SIG-M5 treated with dmso at 0.1 percent for 504 hours (cell line): Measurements from ENCODE around the gene CGB5.
"Not testable (repeated sequence)": the region's sequence is repeated elsewhere in the genome, so short reads cannot be mapped to it uniquely, and the experiment has no call there.

Source experiments
- DNase-seq: peaks from one replicate; lab custom pipeline; 2025; ENCODE audit not compliant: unreplicated experiment; lab: John Stamatoyannopoulos, UW

Gene CGB5

DNA sequence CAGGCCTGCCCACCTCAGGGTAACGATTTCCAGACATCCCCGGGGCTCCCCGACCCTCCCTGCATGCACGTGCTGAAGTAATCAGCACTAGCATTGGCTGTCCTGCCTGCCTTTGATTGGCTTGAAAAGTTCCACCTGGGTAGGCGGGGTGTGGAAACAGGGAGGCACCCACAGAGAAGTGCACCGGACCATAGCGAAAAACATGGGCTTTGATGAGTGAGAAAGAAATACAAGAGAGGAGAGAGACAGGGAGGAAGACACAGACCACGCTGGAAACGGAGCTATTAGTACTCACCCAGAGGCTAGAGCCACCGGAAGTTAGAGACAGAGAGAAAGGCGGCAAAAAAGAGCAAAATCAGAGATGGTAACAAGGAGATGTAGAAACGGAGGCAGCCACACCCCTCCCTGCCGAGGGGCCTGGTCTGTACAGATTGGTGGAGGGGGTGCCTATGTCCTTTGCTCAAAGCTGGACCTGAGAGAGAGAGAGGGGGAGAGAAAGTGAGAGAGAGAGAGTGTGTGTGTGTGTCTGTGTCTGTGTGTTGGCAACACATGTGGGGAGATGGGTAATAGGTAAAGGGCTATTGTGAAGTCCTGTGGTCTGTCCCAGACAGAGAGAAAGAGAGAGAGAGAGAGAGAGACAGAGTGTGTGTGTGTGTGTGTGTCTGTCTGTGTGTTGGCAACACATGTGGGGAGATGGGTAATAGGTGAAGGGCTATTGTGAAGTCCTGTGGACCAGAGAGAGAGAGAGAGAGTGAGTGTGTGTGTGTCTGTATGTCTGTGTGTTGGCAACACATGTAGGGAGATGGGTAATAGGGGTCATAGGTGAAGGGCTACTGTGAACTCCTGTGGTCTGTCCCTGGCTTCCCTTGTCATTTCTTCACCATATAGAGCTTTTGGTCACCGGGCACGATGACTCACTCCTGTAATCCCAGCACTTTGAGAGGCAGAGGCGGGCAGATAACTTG lies 22.4 kb upstream of the CGB5 start:
- no peak for DNase-seq

DNA sequence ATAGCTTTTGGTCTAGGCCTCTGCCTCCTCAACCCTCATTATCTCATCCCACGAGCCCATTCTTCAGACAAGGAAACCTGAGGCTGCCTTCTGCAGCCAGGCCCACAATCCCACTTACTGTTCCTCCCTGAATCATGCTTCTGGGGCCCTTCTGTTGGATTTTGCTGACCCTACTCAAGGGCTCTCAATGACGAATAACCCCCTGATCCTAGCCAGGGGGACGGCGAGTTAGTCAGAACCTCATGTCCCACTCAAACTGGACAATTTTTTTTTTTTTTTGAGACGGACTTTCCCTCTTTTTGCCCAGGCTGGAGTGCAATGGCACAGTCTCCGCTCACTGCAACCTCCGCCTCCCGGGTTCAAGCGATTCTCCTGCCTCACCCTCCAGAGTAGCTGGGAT lies 21.5 kb upstream of the CGB5 start:
- DNase-seq = no peak

DNA sequence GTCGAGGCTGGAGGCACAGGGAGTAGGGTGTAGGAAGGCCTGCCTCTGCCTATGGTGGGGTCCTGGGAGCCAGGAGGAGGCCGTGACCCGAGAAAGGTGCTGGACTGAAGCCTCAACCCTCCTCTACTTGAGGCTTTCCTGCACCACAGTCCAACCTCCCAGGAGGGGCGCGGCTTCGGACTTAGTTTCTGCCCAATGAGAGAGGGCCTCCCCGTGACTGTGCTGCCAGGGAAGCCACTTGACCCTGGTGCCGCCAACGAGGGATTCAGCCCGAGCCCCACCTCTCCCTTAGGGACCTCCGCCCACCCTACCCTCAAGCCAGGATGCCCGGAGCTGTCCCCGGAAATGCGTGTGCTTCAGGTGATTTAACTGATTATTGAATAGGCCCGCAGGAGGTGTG lies 19.4 kb upstream of the CGB5 start, which contains the start of gene CGB3:
Gene CGB3, minus strand, starts transcription at position 101 of the 400 bp plus-strand sequence. CDS start 362 bp downstream, outside the sequence.
- not testable (repeated sequence) for DNase-seq

DNA sequence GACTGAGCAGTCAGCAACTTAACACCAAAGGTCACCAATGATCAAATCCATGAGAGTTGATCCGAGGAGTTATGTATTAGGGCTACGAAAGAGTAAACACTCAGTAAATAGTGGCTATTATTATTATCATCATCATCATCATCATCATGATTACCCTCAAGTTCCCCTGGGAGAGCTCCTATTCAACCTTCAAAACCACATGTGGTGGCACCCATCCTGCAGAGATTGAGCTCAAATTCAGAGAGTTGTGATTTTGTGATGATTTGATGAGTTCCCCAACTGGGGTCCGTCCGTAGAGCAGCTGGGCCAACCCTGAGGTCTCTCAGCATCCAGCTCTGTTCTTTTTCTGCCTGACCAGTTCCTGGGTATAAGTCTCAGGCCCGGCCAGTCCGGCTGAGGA lies 18.6 kb upstream of the CGB5 start:
- DNase-seq = not testable (repeated sequence)

DNA sequence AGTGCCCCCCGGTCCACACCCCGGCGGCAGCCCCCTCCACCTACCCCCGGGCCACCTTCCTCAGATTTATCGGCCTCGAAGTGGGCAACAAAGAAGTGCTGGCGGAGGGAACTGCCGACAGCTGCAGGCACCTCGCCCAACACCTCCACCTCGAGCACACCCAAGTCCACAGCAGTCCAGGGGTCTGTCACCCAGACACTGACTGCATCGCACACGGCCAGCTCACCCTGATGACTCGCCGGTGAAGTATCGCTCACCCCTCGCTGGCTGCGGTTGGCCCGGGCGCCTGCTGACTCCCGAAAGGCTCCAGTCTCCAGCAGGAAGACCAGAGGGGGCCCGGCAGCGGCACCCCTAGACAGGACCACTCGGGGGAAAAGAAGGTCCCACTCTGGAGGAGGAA lies 18.0 kb upstream of the CGB5 start:
- DNase-seq = not testable (repeated sequence)

DNA sequence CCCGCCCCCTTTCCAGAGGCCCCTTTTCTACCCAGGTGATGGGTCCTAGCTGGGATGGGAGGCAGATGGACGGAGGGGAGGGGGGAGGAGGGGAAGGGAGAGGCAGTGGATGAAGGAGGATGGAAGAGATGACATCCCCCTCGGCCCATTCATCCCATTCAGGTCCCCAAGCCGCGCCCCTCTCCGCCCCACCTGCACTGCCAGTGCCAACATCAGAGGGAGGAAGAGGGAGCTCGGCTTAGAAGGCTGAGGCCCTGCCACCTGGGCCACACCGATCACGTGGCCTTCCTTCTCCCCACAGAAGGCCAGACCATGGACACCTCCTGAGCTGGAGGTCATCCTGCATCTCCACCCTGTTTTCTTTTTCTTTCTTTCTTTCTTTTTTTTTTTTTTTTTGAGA lies 15.0 kb upstream of the CGB5 start:
- not testable (repeated sequence) for DNase-seq

DNA sequence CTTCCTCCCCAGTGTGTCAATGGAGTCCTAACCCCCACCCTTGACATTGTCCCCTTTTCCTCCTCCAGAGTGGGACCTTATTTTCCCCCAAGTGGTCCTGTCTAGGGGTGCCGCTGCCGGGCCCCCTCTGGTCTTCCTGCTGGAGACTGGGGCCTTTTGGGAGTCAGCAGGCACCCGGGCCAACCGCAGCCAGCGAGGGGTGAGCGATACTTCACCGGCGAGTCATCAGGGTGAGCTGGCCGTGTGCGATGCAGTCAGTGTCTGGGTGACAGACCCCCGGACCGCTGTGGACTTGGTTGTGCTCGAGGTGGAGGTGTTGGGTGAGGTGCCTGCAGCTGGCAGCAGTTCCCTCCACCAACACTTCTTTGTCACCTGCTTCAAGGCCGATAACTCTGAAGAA lies 13.9 kb upstream of the CGB5 start:
- DNase-seq = not testable (repeated sequence)

DNA sequence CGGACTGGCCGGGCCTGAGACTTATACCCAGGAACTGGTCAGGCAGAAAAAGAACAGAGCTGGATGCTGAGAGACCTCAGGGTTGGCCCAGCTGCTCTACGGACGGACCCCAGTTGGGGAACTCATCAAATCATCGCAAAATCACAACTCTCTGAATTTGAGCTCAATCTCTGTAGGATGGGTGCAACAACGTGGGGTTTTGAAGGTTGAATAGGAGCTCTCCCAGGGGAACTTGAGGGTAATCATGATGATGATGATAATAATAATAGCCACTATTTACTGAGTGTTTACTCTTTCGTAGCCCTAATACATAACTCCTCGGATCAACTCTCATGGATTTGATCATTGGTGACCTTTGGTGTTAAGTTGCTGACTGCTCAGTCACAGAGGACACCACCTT lies 13.3 kb upstream of the CGB5 start:
- DNase-seq = not testable (repeated sequence)

DNA sequence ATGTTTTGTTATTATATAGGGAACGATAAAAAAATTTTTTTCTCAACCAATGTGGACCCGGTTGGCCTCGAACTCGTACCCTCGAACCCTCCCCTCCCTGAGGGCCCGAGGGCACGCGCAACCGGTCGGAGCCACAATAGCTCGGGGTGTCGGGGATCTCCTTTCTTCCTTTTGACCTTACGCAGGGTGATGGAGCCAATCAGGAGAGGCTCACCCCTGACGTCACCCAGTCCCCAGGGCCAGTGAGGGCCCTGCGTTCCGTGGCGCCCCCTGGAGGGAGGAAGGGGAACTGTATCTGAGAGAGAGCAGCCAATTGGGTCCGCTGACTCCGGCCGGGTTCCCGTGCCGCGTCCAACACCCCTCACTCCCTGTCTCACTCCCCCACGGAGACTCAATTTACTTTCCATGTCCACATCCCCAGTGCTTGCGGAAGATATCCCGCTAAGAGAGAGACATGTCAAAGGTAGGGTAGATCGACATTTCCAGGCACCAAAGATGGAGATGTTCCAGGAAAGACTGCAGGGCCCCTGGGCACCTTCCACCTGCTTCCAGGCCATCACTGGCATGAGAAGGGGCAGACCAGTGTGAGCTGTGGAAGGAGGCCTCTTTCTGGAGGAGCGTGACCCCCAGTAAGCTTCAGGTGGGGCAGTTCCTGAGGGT lies 11.9 kb upstream of the CGB5 start, which contains the start of gene CGB2:
Gene CGB2, plus strand, starts transcription at position 249 of the 660 bp plus-strand sequence. Its CDS starts 206 bp downstream, at position 455.
- DNase-seq = not testable (repeated sequence)

DNA sequence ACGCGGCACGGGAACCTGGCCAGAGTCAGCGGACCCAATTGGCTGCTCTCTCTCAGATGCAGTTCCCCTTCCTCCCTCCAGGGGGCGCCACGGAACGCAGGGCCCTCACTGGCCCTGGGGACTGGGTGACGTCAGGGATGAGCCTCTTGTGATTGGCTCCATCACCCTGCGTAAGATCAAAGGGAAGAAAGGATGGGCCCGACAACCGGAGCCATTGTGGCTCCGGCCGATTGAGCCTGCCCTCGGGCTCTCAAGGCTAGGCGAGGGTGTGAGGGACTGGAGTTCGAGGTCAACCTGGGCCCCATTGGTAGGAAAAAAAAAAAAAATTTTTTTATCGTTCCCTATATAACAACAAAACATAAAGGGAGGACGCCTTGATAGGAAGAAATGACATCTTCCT lies 6.8 kb upstream of the CGB5 start, which contains the start of gene CGB1:
Gene CGB1, minus strand, starts transcription at position 81 of the 400 bp plus-strand sequence. CDS start 184 bp downstream, outside the sequence.
- not testable (repeated sequence) for DNase-seq

DNA sequence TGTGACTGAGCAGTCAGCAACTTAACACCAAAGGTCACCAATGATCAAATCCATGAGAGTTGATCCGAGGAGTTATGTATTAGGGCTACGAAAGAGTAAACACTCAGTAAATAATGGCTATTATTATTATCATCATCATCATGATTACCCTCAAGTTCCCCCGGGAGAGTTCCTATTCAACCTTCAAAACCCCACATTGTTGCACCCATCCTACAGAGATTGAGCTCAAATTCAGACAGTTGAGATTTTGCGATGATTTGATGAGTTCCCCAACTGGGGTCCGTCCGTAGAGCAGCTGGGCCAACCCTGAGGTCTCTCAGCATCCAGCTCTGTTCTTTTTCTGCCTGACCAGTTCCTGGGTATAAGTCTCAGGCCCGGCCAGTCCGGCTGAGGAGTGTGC lies 5.5 kb upstream of the CGB5 start:
- DNase-seq = not testable (repeated sequence)

DNA sequence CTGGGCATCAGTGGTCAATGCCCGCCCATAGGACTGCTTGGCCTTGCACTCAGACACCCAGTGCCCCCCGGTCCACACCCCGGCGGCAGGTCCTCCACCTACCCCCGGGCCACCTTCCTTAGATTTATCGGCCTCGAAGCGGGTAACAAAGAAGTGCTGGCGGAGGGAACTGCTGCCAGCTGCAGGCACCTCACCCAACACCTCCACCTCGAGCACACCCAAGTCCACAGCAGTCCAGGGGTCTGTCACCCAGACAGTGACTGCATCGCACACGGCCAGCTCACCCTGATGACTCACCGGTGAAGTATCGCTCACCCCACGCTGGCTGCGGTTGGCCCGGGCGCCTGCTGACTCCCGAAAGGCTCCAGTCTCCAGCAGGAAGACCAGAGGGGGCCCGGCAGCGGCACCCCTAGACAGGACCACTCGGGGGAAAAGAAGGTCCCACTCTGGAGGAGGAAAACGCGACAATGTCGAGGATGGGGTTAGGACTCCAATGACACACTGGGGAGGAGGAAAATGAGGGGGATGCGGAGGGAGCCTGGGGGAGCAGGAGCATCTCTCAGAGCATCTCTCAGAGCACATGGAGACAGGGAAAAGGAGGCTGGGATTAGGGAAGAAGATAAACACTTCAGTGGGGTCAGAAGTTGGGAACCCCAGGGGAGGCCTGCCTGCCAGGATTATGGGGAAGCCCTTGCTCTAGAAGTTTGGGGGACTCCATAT lies 4.9 kb upstream of the CGB5 start:
- DNase-seq = not testable (repeated sequence)

DNA sequence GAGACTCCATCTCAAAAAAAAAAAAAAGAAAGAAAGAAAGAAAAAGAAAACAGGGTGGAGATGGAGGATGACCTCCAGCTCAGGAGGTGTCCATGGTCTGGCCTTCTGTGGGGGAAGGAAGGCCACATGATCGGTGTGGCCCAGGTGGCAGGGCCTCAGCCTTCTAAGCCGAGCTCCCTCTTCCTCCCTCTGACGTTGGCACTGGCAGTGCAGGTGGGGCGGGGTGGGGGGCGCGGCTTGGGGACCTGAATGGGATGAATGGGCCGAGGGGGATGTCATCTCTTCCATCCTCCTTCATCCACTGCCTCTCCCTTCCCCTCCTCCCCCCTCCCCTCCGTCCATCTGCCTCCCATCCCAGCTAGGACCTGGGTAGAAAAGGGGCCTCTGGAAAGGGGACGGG lies 3.9 kb upstream of the CGB5 start:
- not testable (repeated sequence) for DNase-seq

DNA sequence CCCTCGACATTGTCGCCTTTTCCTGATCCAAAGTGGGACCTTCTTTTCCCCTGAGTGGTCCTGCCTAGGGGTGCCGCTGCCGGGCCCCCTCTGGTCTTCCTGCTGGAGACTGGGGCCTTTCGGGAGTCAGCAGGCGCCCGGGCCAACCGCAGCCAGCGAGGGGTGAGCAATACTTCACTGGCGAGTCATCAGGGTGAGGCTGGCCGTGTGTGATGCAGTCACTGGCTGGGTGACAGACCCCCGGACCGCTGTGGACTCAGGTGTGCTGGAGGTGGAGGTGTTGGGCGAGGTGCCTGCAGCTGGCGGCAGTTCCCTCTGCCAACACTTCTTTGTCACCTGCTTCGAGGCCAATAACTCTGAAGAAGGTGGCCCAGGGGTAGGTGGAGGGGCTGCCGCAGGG lies 1.5 kb upstream of the CGB5 start:
- DNase-seq = no peak

DNA sequence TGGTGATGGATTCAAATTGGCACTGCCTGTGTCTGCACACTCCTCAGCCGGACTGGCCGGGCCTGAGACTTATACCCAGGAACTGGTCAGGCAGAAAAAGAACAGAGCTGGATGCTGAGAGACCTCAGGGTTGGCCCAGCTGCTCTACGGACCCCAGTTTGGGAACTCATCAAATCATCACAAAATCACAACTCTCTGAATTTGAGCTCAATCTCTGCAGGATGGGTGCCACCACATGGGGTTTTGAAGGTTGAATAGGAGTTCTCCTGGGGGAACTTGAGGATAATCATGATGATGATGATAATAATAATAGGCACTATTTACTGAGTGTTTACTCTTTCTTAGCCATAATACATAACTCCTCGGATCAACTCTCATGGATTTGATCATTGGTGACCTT lies 982 bp upstream of the CGB5 start:
- not testable (repeated sequence) for DNase-seq

DNA sequence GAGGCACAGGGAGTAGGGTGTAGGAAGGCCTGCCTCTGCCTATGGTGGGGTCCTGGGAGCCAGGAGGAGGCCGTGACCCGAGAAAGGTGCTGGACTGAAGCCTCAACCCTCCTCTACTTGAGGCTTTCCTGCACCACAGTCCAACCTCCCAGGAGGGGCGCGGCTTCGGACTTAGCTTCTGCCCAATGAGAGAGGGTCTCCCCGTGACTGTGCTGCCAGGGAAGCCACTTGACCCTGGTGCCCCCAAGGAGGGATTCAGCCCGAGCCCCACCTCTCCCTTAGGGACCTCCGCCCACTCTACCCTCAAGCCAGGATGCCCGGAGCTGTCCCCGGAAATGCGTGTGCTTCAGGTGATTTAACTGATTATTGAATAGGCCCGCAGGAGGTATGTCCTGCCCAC lies 5.4 kb downstream of the CGB5 start, which contains the start of gene CGB8:
Gene CGB8, minus strand, starts transcription at position 101 of the 400 bp plus-strand sequence. CDS start 372 bp downstream, outside the sequence.
- DNase-seq = not testable (repeated sequence)

DNA sequence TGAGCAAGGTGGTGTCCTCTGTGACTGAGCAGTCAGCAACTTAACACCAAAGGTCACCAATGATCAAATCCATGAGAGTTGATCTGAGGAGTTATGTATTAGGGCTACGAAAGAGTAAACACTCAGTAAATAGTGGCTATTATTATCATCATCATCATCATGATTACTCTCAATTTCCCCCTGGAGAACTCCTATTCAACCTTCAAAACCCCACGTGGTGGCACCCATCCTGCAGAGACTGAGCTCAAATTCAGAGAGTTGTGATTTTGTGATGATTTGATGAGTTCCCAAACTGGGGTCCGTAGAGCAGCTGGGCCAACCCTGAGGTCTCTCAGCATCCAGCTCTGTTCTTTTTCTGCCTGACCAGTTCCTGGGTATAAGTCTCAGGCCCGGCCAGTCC lies 6.2 kb downstream of the CGB5 start:
- not testable (repeated sequence) for DNase-seq

DNA sequence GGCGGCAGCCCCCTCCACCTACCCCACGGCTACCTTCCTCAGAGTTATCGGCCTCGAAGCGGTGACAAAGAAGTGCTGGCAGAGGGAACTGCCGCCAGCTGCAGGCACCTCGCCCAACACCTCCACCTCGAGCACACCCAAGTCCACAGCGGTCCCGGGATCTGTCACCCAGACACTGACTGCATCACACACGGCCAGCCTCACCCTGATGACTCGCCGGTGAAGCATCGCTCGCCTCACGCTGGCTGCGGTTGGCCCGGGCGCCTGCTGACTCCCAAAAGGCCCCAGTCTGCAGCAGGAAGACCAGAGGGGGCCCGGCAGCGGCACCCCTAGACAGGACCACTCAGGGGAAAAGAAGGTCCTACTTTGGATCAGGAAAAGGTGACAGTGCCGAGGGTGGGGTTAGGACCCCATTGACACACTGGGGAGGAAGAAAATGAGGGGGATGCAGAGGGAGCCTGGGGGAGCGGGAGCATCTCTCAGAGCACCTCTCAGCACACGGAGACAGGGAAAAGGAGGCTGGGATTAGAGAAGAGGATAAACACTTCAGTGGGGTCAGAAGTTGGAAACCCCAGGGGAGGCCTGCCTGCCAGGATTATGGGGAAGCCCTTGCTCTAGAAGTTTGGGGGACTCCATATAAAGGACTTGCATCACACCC lies 6.9 kb downstream of the CGB5 start:
- DNase-seq = not testable (repeated sequence)

DNA sequence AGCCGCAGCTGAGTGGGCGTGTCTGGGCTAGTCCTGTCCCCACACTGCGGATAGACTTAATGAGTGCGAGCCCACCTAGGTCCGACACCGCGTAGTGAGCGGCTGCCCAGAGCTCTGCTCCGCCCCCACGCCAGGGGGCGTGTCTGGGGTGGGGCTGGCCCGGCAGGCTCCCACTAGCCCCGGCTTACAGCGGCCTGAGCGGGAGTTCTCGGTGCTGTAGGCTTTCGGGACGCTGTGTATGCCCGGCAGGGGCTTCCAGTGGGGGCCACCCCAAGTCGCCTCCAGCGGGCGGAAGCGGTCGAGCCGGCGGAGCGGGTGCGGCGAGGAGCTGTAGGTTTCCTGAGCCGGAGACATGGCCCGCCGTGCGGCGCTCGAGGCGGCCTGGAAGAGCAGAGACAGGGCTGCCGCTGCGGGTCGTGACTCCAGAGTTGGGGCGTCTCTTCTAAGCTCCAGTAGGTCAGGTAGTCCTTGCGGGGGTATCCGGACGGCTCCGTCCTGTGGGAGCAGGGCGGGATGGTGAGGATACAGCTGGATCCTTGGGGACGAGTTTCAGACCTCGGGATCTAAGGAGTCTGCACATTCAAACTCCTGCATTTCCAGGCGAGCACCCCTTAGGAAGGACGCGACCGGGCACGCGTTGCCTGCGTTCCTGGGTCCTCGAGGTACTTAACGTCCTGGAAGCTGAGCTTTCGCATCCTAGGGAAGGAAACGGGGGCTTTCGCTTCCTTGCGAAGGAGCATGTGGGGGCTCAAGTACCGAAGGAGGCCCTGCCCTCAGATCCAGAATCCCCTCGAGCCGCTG lies 12.7 kb downstream of the CGB5 start:
- DNase-seq = no peak
